Liver (tissue), 9 donors: ENCODE measurements around the gene CDH20. TPM values are rescaled to one million over a fixed set of nuclear protein-coding genes. Genes with fewer than 3 reads are reported as not detected.

Experiments used
- DNase-seq: peaks from one replicate; pipeline ENCODE4 v3.0.0-alpha.2; 2017; ENCODE audit warnings: low spot score
- H3K27ac ChIP-seq, 2 donors: one replicate each; pipeline ENCODE4 v1.7.0; 2013; ENCODE audit warnings: inconsistent platforms in 2 of 2, low read length in 2 of 2, control low read depth in 1 of 2, low read depth in 1 of 2, mild to moderate bottlenecking in 1 of 2
- H3K27me3 ChIP-seq, 4 donors: one replicate each; pipeline versions ENCODE4 v1.6.1 to v1.7.0; 2013; ENCODE audit warnings: low read length in 3 of 4, inconsistent platforms in 1 of 4, mild to moderate bottlenecking in 1 of 4, moderate library complexity in 1 of 4; ENCODE audit not compliant: control insufficient read depth in 4 of 4, insufficient read depth in 4 of 4
- H3K36me3 ChIP-seq, 4 donors: one replicate each; pipeline versions ENCODE4 v1.6.1 to v1.7.0; 2013; ENCODE audit warnings: low read length in 3 of 4, mild to moderate bottlenecking in 3 of 4, low read depth in 1 of 4, moderate library complexity in 1 of 4; ENCODE audit not compliant: control insufficient read depth in 4 of 4, insufficient read depth in 3 of 4
- H3K4me1 ChIP-seq, 4 donors: one replicate each; pipeline versions ENCODE4 v1.6.1 to v1.7.0; 2013; ENCODE audit warnings: low read length in 3 of 4, mild to moderate bottlenecking in 3 of 4, moderate library complexity in 1 of 4; ENCODE audit not compliant: control insufficient read depth in 4 of 4, insufficient read depth in 4 of 4
- H3K4me3 ChIP-seq, 3 donors: one replicate each; pipeline versions ENCODE4 v1.6.1 to v1.7.0; 2013; ENCODE audit warnings: low read length in 3 of 3, control low read depth in 1 of 3, low read depth in 1 of 3, mild to moderate bottlenecking in 1 of 3
- H3K9ac ChIP-seq, 2 donors: one replicate each; pipeline ENCODE4 v1.7.0; 2013; ENCODE audit warnings: low read length in 2 of 2, mild to moderate bottlenecking in 2 of 2, moderate library complexity in 2 of 2, control low read depth in 1 of 2, low read depth in 1 of 2
- H3K9me3 ChIP-seq, 4 donors: one replicate each; pipeline versions ENCODE4 v1.6.1 to v1.7.0; 2013; ENCODE audit warnings: low read length in 3 of 4; ENCODE audit not compliant: control insufficient read depth in 4 of 4
- EGR1 ChIP-seq, 2 donors: IDR thresholded peaks; 2 replicates each; pipeline ENCODE4 v1.6.1; 2016 to 2018; ENCODE audit warnings: antibody characterized with exemption in 2 of 2, low read depth in 2 of 2
- FOXA1 ChIP-seq: IDR thresholded peaks from 2 replicates; pipeline ENCODE4 v1.6.1; 2016; ENCODE audit warnings: antibody characterized with exemption
- GABPA ChIP-seq, 2 donors: IDR thresholded peaks in 1 of 2; conservative IDR thresholded peaks in 1 of 2; 2 replicates each; pipeline ENCODE4 v1.6.1; 2016; ENCODE audit warnings: antibody characterized with exemption in 2 of 2, mild to moderate bottlenecking in 1 of 2, moderate library complexity in 1 of 2
- HNF4A ChIP-seq, 2 donors: conservative IDR thresholded peaks; 2 replicates each; pipeline ENCODE4 v1.6.1; 2016; ENCODE audit warnings: antibody characterized with exemption in 2 of 2, mild to moderate bottlenecking in 2 of 2
- JUND ChIP-seq, 2 donors: IDR thresholded peaks; 2 replicates each; pipeline ENCODE4 v1.6.1; 2016; ENCODE audit warnings: antibody characterized with exemption in 2 of 2
- NR2F2 ChIP-seq: IDR thresholded peaks from 2 replicates; pipeline ENCODE4 v1.6.1; 2016; ENCODE audit warnings: antibody characterized with exemption
- RXRA ChIP-seq, 2 donors: IDR thresholded peaks; 2 replicates each; pipeline ENCODE4 v1.6.1; 2017 to 2018; ENCODE audit warnings: antibody characterized with exemption in 2 of 2, mild to moderate bottlenecking in 1 of 2
- SP1 ChIP-seq: IDR thresholded peaks from 2 replicates; pipeline ENCODE4 v1.6.1; 2018; ENCODE audit warnings: antibody characterized with exemption, mild to moderate bottlenecking
- TAF1 ChIP-seq: conservative IDR thresholded peaks from 2 replicates; pipeline ENCODE4 v1.6.1; 2016; ENCODE audit warnings: antibody characterized with exemption, mild to moderate bottlenecking
- YY1 ChIP-seq: IDR thresholded peaks from 2 replicates; pipeline ENCODE4 v1.6.1; 2016; ENCODE audit warnings: antibody characterized with exemption, mild to moderate bottlenecking
- WGBS: extraction: QIAGEN DNeasy Blood & Tissue Kit; methylation state at CpG from one replicate; pipeline ENCODE4 v1.1.7; 2013; 5-methylcytosine and 5-hydroxymethylcytosine counted together
- polyA plus RNA-seq, 2 donors: library from polyadenylated mRNA; stranded (reverse) in 1 of 2; unstranded in 1 of 2; fragments of 200-250 nt in 1 of 2; fragments of >200 nt in 1 of 2; fragmentation: Nextera tagmentation in 1 of 2; extraction: Ambion mirVana in 1 of 2; gene quantifications; one replicate each; pipeline versions ENCODE4 v1.2.1 to v1.2.3, GENCODE V29; 2013 to 2015
- total RNA-seq, 2 donors: library from RNA; depleted of rRNA; stranded (reverse); fragments of >200 nt; gene quantifications; one replicate each; pipeline ENCODE4 v1.2.3, GENCODE V29; 2014
- donor health status: healthy.
- donor health status: healthy.
- donor health status: healthy.
- donor health status: healthy.
- donor health status: healthy.

The CDH20 gene
- total and polyA plus RNA-seq, 4 donors, result 0.08 to 0.11 (median 0.09) TPM; not detected in 1

DNA sequence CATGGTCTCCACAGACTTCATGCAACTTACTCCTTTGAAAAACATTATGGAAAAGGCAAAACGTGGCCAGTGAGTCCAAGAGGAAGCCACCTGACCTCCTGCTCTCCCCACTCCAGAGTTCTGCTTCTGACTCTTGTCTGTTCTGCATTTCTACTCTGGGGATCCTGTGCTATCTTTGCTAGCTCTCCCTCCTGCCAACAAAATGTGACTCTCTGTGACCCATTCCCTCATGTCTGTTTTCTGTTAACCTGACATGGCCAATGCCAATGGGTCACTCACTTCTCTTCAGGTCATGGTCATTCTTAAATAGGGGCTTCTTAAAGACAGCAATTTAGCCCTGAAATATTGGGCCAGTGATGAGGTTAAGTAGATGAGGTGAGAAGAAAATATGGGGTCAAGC is 210.3 kb downstream of the CDH20 start:
- 31% methylated on average over 1 of the region's 1 CpG for WGBS
- Histone ChIP-seq H3K9me3 (no peaks in the 10 kb centered on the region), H3K27me3 (no peaks in the 10 kb centered on the region), H3K27ac (no peak overlapping the region), H3K4me1 (no peaks in the 10 kb centered on the region), H3K9ac (no peak overlapping the region), H3K36me3 (no peaks in the 10 kb centered on the region), H3K4me3 (no peak overlapping the region)
- no peak for DNase-seq
- TF ChIP-seq YY1, result no peak
- peak; percentile 87 for TF ChIP-seq NR2F2

DNA sequence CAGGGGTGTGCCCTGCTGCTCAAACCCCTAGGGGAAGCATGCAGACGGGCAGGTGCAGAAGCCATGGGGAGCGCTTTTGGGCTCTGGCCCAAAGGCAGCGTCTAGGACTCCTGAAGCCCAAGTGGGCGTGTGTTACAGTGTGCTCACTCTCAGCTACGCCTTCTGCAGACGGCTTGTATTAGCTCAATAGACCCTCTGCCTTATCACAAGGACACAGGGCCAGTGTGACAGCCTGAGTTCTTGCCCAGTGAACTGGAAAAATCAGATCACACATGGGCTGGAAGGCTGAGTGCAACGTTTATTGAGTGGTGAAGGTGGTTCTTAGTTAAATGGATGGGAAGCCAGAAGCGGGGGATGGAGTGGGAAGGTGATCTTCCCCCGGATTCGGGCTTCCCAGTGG is 210.9 kb downstream of the CDH20 start:
- Histone ChIP-seq H3K4me1 (no peaks in the 10 kb centered on the region), H3K4me3 (no peak overlapping the region), H3K9ac (no peak overlapping the region), H3K36me3 (no peaks in the 10 kb centered on the region), H3K9me3 (no peaks in the 10 kb centered on the region), H3K27ac (no peak overlapping the region), H3K27me3 (no peaks in the 10 kb centered on the region)
- TF ChIP-seq TAF1 (no peak), RXRA (IDR thresholded peaks at IDR 0.05) (no peak), HNF4A (conservative IDR thresholded peaks at IDR 0.05) (no peak), JUND (IDR thresholded peaks at IDR 0.05) (no peak), EGR1 (IDR thresholded peaks at IDR 0.05; ENCODE audit: low read depth in 2 of 2) (no peak), FOXA1 (no peak), YY1 (no peak), GABPA (IDR thresholded peaks at IDR 0.05 in 1 of 2, conservative IDR thresholded peaks at IDR 0.05 in 1 of 2) (no peak)
- DNase-seq, result no peak
- WGBS, result 84% methylated on average over 10 of the region's 10 CpGs

DNA sequence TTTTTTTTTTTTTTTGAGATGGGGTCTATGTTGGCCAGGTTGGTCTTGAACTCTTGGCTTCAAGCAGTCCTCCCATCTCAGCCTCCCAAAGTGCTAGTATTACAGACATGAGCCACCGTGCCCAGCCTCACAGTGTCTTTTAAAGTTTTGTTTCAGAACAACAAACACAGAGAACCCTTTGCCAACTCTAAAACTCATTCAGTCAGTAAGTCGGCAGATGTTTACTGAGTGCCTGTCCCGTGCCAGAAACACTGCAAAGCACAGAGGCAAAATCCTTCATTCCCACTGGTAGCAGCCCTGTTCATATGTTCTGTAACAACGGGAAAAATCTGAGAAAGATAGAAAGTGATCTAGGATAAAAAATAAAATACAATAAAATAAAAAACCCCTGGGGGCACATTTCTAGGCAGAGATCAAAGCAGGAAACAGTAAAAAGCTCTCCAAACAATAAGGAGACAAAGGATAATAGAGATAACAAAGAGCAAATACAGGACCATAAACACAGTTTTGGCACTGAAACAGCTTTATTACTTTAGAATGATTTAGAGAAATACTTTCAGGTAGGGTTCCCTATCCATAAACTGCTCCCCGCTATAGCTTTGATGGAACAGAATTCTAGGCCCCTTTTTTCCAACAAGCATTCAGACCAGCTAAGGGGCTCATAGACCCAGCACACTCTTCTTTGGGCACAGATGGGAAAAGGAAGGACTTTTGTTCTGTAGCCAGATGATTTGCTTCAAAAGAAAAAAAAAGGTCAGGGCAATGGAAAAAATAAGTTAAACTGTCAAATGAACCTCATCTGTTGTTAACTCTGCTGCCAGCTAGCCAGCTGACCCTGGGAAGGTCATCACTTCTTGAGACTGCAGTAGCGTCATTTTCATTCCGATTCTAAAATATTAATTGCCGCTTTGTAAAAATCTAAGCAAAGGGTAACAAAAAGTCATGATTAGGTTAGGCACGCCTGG is 212.3 kb downstream of the CDH20 start:
- no peak for DNase-seq
- no peaks in the 10 kb centered on the region for H3K4me1 ChIP-seq
- no peak for TF ChIP-seq JUND (IDR thresholded peaks at IDR 0.05)
- peak; percentile 81 for TF ChIP-seq NR2F2
- peak; percentile 7 for TF ChIP-seq SP1
- no peak overlapping the region for H3K9ac ChIP-seq
- no peak overlapping the region for H3K4me3 ChIP-seq
- no peaks in the 10 kb centered on the region for H3K9me3 ChIP-seq
- no peak overlapping the region for H3K27ac ChIP-seq
- no peaks in the 10 kb centered on the region for H3K27me3 ChIP-seq
- 75% methylated on average over 9 of the region's 9 CpGs for WGBS
- H3K36me3 ChIP-seq, result no peaks in the 10 kb centered on the region

DNA sequence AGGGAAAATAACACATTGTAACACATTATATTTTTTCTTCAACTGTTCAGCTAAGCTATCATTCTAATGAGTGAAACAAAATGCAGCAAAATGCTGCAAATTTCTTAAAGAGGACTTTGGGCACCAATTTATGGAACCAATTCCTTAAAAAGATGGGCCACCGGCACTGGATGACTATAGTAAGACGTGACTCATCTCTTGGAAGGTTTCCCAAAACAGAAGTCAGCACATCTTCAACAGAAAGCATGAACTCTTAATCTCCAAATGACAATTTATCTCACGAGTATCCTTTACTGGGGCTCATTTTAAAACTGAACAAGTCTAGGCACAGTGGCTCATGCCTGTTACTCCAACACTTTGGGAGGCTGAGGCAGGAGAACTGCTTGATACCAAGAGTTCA is 213.4 kb downstream of the CDH20 start:
- WGBS, result 68% methylated on average over 3 of the region's 3 CpGs
- Histone ChIP-seq H3K4me1 (no peaks in the 10 kb centered on the region), H3K27ac (no peak overlapping the region), H3K4me3 (no peak overlapping the region), H3K27me3 (no peaks in the 10 kb centered on the region), H3K9me3 (no peaks in the 10 kb centered on the region), H3K9ac (no peak overlapping the region), H3K36me3 (no peaks in the 10 kb centered on the region)
- no peak for DNase-seq
- TF ChIP-seq JUND (IDR thresholded peaks at IDR 0.05) (peak; percentile 48 to 56), RXRA (IDR thresholded peaks at IDR 0.05) (no peak), EGR1 (IDR thresholded peaks at IDR 0.05; ENCODE audit: low read depth in 2 of 2) (no peak)
